ENCODE results near the gene LGI2. TPM values are rescaled to one million over a fixed set of nuclear protein-coding genes. Genes with fewer than 3 reads are reported as not detected.

The LGI2 gene
- total RNA-seq, 2 experiments from 2014 or later: not detected

- H3K36me3 Mint-ChIP-seq (ENCODE audit: low read depth): no peaks in the 10 kb centered on the region
- POLR2A ChIA-PET: no interaction called here
- intact Hi-C loops (cut with micrococcal nuclease): no loop called here
- peaks cover 4% of the 10 kb centered on the region for H3K27me3 Mint-ChIP-seq
- H3K4me3 Mint-ChIP-seq: no peak overlapping the region
- no peaks in the 10 kb centered on the region for H3K4me1 Mint-ChIP-seq (ENCODE audit: low read depth)
- no peak for ATAC-seq
- no peaks in the 10 kb centered on the region for H3K9me3 Mint-ChIP-seq
- CTCF ChIA-PET: no interaction called here
- TF ChIP-seq CTCF (IDR thresholded peaks at IDR 0.05): no peak
- no peak for DNase-seq
- no peak overlapping the region for H3K27ac Mint-ChIP-seq
Measured at GRCh38 chr4:25063116-25063515, 32.4 kb upstream of the LGI2 start.

GRCh38 chr4:25062098-25062497, 31.4 kb upstream of the LGI2 start:
- no peaks in the 10 kb centered on the region for H3K9me3 Mint-ChIP-seq
- no peaks in the 10 kb centered on the region for H3K36me3 Mint-ChIP-seq (ENCODE audit: low read depth)
- no peak for TF ChIP-seq CTCF (IDR thresholded peaks at IDR 0.05)

GRCh38 chr4:25061602-25062001, 30.9 kb upstream of the LGI2 start:
- Mint-ChIP-seq H3K9me3 (no peaks in the 10 kb centered on the region), H3K4me1 (ENCODE audit: low read depth) (no peaks in the 10 kb centered on the region), H3K36me3 (ENCODE audit: low read depth) (no peaks in the 10 kb centered on the region), H3K4me3 (no peak overlapping the region), H3K27ac (no peak overlapping the region), H3K27me3 (peaks cover 7% of the 10 kb centered on the region)
- ChIA-PET CTCF (no interaction called here), POLR2A (no interaction called here)
- intact Hi-C loops (cut with micrococcal nuclease): no loop called here
- ATAC-seq (no peak), DNase-seq (no peak)
- TF ChIP-seq CTCF (IDR thresholded peaks at IDR 0.05): no peak

More at GRCh38 chr4:25062098-25062497, 31.4 kb upstream of the LGI2 start:
- intact Hi-C loops (cut with micrococcal nuclease): no loop called here
- POLR2A ChIA-PET: no interaction called here
- DNase-seq: no peak
- ATAC-seq: no peak
- no peak overlapping the region for H3K27ac Mint-ChIP-seq
- H3K4me3 Mint-ChIP-seq: no peak overlapping the region
- H3K4me1 Mint-ChIP-seq (ENCODE audit: low read depth): no peaks in the 10 kb centered on the region
- peaks cover 5% of the 10 kb centered on the region for H3K27me3 Mint-ChIP-seq
- CTCF ChIA-PET: no interaction called here

GRCh38 chr4:25060963-25061340, 30.2 kb upstream of the LGI2 start:
- DNase-seq (no peak), ATAC-seq (no peak)
- H3K4me3 Mint-ChIP-seq: no peak overlapping the region
- no peaks in the 10 kb centered on the region for H3K9me3 Mint-ChIP-seq
- POLR2A ChIA-PET: no interaction called here
- H3K27ac Mint-ChIP-seq: no peak overlapping the region
- no peak for TF ChIP-seq CTCF (IDR thresholded peaks at IDR 0.05)
- peaks cover 9% of the 10 kb centered on the region for H3K27me3 Mint-ChIP-seq
- H3K36me3 Mint-ChIP-seq (ENCODE audit: low read depth): no peaks in the 10 kb centered on the region
- H3K4me1 Mint-ChIP-seq (ENCODE audit: low read depth): no peaks in the 10 kb centered on the region
- CTCF ChIA-PET: no interaction called here
- intact Hi-C loops (cut with micrococcal nuclease): no loop called here

GRCh38 chr4:25060241-25060962, 29.7 kb upstream of the LGI2 start:
- Mint-ChIP-seq H3K9me3 (no peaks in the 10 kb centered on the region), H3K27ac (no peak overlapping the region), H3K27me3 (peaks cover 9% of the 10 kb centered on the region), H3K36me3 (ENCODE audit: low read depth) (no peaks in the 10 kb centered on the region), H3K4me3 (no peak overlapping the region), H3K4me1 (ENCODE audit: low read depth) (no peaks in the 10 kb centered on the region)
- intact Hi-C loops (cut with micrococcal nuclease): no loop called here
- POLR2A ChIA-PET: interaction anchor here (0.6 kb wide), 1 partner anchor 68 kb away, joined by 7 read pairs; no protein-coding TSS in a partner anchor
- no peak for TF ChIP-seq CTCF (IDR thresholded peaks at IDR 0.05)
- ATAC-seq (no peak), DNase-seq (no peak)
- CTCF ChIA-PET: no interaction called here
